ENCODE data around the gene MMP25.

DNA sequence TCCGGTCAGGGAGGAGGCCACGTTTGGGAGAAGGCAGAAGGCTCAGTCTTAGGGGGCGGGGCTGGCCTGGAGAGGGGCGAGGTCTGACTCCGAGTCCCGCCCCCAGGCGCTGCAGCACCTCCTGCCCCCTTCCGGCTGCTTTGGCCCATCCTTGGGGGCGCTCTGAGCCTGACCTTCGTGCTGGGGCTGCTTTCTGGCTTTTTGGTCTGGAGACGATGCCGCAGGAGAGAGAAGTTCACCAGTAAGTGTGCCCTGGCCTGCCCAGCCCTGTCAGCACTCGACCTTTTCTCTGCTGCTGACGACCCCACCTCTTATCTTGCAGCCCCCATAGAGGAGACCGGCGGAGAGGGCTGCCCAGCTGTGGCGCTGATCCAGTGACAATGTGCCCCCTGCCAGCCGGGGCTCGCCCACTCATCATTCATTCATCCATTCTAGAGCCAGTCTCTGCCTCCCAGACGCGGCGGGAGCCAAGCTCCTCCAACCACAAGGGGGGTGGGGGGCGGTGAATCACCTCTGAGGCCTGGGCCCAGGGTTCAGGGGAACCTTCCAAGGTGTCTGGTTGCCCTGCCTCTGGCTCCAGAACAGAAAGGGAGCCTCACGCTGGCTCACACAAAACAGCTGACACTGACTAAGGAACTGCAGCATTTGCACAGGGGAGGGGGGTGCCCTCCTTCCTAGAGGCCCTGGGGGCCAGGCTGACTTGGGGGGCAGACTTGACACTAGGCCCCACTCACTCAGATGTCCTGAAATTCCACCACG, 24.7 kb upstream of the MMP25 start:
- TF ChIP-seq POLR2AphosphoS5 (IDR thresholded peaks at IDR 0.05; ENCODE audit: low read depth, low read length) (no peak), TAF1 (IDR thresholded peaks at IDR 0.05; ENCODE audit: low read depth, low read length) (no peak), POLR2A (IDR thresholded peaks at IDR 0.05; ENCODE audit: low read depth, low read length) (no peak), PAX5 (IDR thresholded peaks at IDR 0.05; ENCODE audit: insufficient read depth, low read length, severe bottlenecking) (no peak), SPI1 (IDR thresholded peaks at IDR 0.05; ENCODE audit: low read depth, low read length) (no peak), POU2F2 (IDR thresholded peaks at IDR 0.05; ENCODE audit: low read depth, low read length) (no peak)

Data from GM12891 (cell line).